Measurements from ENCODE around the gene TF. TPM values are rescaled to one million over a fixed set of nuclear protein-coding genes. Genes with fewer than 3 reads are reported as not detected.
"Not testable (repeated sequence)": the region's sequence is repeated elsewhere in the genome, so short reads cannot be mapped to it uniquely, and the experiment has no call there.

The TF gene
- polyA plus RNA-seq (2012; ENCODE audit: insufficient read depth, insufficient read length), result 0.31 TPM

GRCh38 chr3:133745981-133746711 is at the start of gene TF:
Gene TF (plus strand): TSS chr3:133746393. CDS start chr3:133746441, 48 bp downstream.
- no peak for DNase-seq (ENCODE audit: low read depth, low spot score)

GRCh38 chr3:133697960-133698359 is 48.2 kb upstream of the TF start:
- no peak for DNase-seq (ENCODE audit: low read depth, low spot score)
- no peak overlapping the region for H3K4me3 ChIP-seq (ENCODE audit: low read length)

More at GRCh38 chr3:133745981-133746711, at the start of gene TF:
- H3K4me3 ChIP-seq (ENCODE audit: low read length), result no peak within 1 kb of the TSS

GRCh38 chr3:133699467-133699866 is 46.7 kb upstream of the TF start:
- no peak for DNase-seq (ENCODE audit: low read depth, low spot score)
- no peak overlapping the region for H3K4me3 ChIP-seq (ENCODE audit: low read length)

GRCh38 chr3:133699903-133700302 is 46.3 kb upstream of the TF start:
- DNase-seq (ENCODE audit: low read depth, low spot score), result no peak

DNA sequence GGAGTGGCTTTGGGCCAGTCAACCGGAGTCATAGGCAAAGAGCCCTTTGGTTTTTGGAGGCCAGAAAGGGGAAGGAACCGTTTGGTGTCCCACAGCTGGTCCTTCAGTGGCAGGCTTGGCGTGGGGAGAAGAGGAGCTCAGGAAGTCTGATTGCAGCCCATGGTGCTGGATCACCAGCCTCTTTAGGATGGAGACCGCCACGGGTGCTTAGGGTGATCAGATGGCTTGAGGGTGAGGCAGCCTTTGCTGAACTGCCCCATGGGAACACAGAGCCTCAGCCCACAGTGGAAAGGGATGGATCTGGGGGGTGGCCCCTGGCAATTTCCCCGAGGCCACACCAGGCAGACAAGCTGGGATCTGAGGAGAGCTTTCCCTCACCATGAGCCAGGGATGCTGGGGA is 45.8 kb upstream of the TF start:
- no peak overlapping the region for H3K4me3 ChIP-seq (ENCODE audit: low read length)
- DNase-seq (ENCODE audit: low read depth, low spot score), result no peak

More at GRCh38 chr3:133699903-133700302, 46.3 kb upstream of the TF start:
- no peak overlapping the region for H3K4me3 ChIP-seq (ENCODE audit: low read length)

GRCh38 chr3:133701435-133702358 is 44.5 kb upstream of the TF start:
- no peak overlapping the region for H3K4me3 ChIP-seq (ENCODE audit: low read length)
- DNase-seq (ENCODE audit: low read depth, low spot score), result no peak

- no peak for DNase-seq (ENCODE audit: low read depth, low spot score)
- no peak overlapping the region for H3K4me3 ChIP-seq (ENCODE audit: low read length)
Observed at GRCh38 chr3:133703915-133704314, 42.3 kb upstream of the TF start.

DNA sequence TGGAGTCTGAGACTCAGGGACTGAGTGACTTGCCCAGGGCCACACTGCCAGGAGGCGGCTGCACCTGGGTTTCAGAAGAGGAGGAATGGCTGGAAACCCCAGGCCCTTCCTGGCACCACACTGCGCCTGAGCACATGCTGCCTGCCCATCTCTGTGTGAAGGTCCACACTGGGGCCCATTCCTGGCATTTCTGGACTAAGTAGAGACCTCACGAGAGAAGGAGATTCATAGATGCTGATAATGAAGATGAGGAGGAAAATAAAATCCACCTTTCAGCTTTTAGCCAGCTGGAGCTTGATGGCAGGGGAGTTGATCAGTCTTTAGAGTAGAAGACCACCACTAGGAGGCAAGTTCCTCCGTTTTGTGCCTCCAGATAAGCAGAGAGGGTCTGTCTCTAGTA is 40.2 kb upstream of the TF start:
- H3K4me3 ChIP-seq (ENCODE audit: low read length), result no peak overlapping the region

DNA sequence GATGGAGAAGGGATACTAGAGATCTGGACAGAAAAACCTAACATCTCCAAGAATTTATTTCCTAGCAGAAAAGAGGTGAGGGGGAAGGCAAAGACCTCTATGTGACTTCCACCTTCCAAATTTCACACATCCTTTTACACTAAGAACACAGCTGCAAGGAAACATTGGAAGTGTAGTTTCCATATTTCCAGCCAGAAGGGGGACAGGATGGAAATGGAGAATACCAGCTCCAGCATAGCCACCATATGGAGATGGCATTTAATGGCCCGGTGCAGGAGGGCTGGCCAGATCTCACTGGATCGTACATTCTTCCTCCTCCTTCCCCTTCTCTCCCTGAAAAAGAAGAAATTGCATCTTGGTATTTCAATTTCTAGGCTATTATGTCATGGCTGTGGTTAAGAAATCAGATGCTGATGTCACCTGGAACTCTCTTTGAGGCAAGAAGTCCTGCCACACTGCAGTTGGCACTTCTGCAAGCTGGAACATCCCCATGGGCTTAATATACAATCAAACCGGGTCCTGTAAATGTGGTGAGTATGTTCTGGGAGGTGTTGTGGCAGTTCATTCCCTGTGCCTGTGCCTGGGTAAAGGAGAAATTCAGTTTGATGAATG is 36.9 kb upstream of the TF start:
- no peak overlapping the region for H3K4me3 ChIP-seq (ENCODE audit: low read length)
- DNase-seq (ENCODE audit: low read depth, low spot score), result no peak

More for the DNA sequence above, 40.2 kb upstream of the TF start:
- no peak for DNase-seq (ENCODE audit: low read depth, low spot score)

GRCh38 chr3:133711013-133711412 is 35.2 kb upstream of the TF start:
- no peak for DNase-seq (ENCODE audit: low read depth, low spot score)
- no peak overlapping the region for H3K4me3 ChIP-seq (ENCODE audit: low read length)

DNA sequence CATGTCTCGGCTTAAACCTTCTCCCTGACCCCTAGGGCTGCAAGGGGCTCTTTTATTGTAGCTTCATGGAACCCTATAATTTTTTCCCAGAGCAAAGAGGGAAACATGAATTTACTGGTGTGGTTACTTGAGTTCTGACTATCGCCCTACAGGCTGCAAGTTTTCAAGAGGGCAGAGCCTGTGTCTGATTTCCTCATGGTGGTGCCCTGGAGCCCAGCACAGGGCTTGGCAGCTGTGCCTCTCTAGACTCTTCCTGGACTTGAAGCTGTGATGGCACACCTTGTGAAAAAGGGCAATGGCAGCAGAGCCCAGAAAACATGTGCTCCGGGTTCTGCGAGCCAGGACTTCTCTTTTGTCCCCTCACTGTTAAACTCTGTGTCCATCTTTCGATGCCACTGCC is 34.2 kb upstream of the TF start:
- no peak for DNase-seq (ENCODE audit: low read depth, low spot score)
- H3K4me3 ChIP-seq (ENCODE audit: low read length), result no peak overlapping the region

- no peak overlapping the region for H3K4me3 ChIP-seq (ENCODE audit: low read length)
- DNase-seq (ENCODE audit: low read depth, low spot score), result no peak
Observed at GRCh38 chr3:133713347-133713746, 32.8 kb upstream of the TF start.

DNA sequence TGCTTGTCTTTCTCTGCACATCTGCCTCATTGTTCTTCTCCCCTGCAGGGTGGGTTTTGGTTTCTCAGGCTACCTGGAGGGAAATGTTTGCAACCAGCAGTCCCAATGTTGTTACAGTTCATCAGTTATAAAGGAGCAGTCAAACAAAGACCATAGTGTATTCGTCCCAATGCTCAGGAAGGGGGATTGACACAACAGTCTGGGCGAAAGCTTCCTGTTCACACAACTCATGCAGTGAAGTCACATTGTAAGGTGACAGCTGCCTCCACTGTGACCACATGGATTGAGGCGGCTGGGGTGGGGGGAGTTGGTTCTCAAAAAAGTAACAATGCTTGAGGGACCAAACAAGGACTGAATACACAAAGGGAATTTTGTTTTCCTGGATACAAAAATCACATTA is 28.8 kb upstream of the TF start:
- no peak overlapping the region for H3K4me3 ChIP-seq (ENCODE audit: low read length)
- DNase-seq (ENCODE audit: low read depth, low spot score), result no peak

DNA sequence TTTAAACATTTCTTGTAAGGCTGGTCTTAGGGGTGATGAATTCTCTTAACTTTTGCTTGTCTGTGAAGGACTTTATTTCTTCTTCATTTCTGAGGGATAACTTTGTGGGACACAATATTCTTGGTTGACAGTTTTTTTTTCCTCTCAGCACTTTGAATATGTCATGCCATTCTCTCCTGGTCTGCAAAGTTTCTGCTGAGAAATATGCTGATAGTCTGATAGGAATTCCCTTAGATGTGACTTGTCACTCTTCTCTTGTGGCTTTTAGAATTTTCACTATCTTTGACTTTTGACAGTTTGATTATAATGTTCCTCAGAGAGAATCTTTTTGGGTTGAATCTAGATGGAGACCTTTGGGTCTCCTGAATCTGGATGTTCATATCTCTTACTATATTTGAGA is 23.3 kb upstream of the TF start:
- no peak for DNase-seq (ENCODE audit: low read depth, low spot score)
- H3K4me3 ChIP-seq (ENCODE audit: low read length), result no peak overlapping the region

DNA sequence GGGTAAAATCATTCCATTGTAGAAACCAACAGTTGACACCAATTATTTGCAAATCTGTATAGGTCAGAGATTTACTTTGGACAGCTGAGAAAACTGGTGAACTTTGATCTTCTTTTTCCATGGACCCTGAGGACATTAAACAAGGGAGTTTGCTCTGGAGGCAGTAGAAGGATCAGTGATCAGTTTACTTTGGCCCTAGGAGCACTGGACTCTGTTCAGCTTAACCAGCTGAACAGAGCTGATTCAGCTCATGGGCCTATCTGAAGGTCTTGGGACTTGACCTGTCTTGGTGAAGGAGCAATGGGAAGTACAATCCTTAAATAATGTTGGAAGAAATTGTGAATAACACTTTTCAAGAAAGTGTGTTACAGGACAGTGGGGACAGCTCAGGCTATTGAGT is 15.2 kb upstream of the TF start:
- DNase-seq (ENCODE audit: low read depth, low spot score), result no peak
- no peak overlapping the region for H3K4me3 ChIP-seq (ENCODE audit: low read length)

- not testable (repeated sequence) for H3K4me3 ChIP-seq (ENCODE audit: low read length); DNase-seq (ENCODE audit: low read depth, low spot score)
Observed at GRCh38 chr3:133732231-133732630, 14.0 kb upstream of the TF start.

GRCh38 chr3:133733226-133733625 is 13.0 kb upstream of the TF start:
- no peak for DNase-seq (ENCODE audit: low read depth, low spot score)
- H3K4me3 ChIP-seq (ENCODE audit: low read length), result no peak overlapping the region

DNA sequence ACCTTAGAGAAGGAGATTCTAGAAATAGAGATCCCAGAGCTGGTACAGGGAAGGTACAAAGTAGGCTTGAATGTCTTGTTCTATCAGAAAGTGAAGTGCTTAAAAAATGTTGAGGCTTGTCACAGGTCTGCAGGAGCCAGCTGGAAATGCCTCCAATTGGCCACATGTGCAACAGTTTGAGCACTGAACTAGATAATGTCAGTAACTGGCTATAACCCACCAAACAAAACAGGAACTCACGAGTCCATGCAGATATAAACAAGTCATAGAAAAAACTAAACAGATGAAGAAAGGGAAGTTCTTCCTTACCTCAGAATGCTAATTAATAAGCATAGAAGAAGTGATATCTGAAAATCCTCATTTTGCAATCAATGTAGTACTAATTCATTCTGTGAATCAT is 11.9 kb upstream of the TF start:
- H3K4me3 ChIP-seq (ENCODE audit: low read length), result no peak overlapping the region
- DNase-seq (ENCODE audit: low read depth, low spot score), result no peak

GRCh38 chr3:133742351-133743091 is 3.7 kb upstream of the TF start:
- H3K4me3 ChIP-seq (ENCODE audit: low read length), result no peak overlapping the region
- no peak for DNase-seq (ENCODE audit: low read depth, low spot score)

Data from Jurkat, Clone E6-1 (cell line).